NCI-H774 (cell line): Measurements from ENCODE around the gene KRAS.

Experiments
- DNase-seq: peaks from one replicate; lab custom pipeline; 2025; lab: John Stamatoyannopoulos, UW

The KRAS gene

DNA sequence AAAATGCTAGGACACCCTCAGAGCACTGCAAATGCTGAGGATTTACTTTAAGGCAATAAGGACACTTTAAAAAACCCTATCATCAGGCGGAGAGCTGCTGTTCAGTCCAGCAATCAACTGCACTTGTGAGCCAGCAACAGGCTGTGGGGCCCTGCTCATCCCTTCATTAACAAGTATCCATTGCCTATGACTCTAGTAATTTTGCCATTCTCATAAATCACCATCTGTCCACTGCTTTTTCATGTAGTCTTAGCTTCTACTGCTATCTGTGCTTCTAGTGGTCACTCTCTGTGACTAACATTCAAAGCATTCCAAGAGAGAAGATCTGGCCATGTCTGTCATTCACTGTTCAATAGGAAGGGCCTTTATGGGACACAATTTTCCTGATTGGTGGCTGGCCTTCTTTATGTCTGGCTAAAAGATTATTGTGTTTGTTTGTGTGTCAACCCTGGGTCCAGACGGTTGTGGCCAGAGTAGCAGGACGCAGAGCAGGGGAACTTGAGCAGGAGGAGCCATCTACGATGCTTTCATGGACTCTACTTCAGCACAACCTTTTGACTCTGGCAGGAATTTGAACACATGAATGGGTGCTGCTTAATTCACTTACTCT, 3.6 kb upstream of the KRAS start:
- DNase-seq: no peak

DNA sequence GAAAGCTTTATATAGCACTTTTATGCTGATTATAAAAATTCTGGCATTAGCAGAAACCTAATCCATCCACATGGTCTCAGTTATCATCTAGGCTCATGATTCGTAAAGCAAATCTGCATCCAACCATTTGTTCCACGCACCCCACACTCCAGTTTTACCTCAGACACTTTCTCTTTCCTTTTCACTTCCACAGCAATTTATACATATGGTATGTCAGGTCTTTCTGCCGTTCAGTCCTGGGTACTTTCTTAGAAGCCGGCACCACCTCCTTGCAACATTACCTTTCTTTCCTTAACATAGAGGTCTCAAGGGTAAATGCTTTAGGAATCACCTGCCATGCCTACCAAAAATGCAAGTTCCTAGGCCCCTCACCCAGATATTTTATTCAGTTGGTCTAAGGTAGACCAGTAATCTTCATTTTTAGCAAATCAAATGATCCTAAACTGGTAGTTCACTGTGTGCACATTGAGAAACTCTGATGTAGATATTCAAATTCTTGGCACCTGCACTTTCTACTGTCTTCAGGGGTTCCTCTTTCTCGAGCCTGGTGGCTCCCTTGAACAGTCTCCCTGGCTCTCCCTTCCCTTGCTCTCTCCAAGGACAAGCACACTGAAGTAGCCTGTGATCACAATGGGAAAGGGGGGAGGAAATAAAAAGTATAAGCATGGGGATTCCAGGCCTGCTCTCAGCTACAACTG, 2.8 kb upstream of the KRAS start:
- no peak for DNase-seq

DNA sequence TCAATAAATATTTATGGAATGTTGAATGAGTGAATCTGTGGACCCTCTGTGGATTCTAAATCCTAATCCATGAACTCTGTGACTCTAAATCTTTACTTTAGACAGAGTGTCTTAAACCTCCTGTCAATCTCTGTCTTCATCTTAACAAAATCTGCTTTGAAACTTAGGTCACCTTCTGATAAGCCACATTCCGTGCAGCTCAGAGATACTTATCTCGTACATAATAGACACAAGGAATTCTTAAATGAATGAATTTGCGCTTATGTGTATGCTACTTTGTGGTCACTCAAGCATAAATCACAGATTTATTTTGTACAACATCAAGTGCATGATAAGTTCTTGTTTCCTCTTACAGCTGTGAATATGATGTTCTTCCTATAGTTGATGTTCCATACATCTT, 2.2 kb upstream of the KRAS start:
- DNase-seq: no peak

DNA sequence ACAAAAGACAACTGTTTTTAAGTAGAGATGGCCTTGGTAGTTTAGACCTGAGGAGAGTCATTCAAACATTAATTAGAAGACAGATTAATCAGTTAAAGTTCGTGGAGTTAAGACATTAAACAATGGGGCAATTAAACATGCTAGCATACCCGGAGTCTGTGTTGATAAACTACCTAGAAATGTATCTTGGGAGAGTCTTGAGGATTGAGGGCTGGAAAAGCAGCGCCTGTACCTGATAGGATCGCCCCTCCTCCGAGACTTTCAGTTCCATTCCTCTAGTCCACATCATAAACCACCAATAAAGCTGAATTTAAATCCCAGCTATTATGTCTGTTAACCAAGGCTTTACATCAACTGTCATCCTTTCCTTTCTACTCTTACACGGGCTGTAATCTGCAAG, 1.0 kb upstream of the KRAS start:
- no peak for DNase-seq

DNA sequence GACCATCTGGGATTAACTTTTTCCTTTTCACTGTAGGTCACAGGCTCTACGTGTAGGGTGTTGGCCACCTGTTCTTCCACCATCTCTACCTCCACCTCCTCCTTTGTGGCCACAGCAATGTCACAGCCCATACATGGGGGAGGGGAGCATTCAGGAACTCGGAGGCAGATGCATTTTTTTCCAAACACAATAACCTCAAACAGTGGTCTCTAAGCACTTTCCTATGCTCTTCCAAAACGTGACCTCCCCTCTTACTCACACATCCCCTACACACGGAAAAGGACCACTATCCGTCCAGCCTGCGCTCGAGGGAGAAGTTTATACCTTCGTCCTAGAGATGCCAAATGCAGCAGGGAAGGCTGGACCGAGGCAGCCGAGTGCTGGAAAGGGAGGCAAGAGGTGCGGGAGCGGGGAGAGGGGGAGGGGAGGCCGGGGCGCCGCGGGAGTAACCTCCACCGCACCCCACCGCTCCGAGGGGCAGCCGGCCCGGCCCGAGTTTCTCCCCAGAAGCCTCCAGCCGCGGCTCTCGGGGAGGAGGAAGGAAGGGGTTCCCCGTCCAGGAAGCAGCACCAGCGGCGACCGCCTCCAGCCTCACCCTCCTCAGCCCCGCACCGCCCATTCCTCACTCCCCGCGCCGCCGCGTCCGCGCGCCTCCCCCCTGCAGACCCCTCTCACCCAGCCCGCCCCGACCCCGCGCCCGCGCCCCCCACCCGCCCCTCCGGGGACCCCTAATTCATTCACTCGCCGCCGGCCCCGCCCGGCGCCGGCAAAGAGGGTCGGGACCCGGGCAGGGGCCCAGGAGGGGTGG, 594 bp downstream of the KRAS start:
- peak; percentile 40 for DNase-seq

DNA sequence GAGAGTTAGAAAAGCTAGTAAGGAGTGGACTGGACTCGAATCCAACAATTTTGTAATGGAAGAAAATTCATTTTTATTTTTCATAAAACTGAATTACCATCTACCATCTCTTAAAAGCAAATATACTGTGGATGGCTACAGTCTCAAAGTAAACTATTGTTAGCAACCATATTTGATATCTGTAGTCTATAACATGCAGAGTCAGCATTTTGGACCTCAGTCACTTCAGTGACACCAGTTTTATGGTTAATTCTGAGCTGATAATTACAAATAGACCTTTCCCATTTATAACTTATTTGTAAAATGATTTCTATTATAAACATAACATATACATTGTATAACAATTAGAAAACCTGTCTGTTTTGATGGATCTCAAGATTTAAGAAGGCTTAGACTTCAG, 2.0 kb downstream of the KRAS start:
- no peak for DNase-seq

DNA sequence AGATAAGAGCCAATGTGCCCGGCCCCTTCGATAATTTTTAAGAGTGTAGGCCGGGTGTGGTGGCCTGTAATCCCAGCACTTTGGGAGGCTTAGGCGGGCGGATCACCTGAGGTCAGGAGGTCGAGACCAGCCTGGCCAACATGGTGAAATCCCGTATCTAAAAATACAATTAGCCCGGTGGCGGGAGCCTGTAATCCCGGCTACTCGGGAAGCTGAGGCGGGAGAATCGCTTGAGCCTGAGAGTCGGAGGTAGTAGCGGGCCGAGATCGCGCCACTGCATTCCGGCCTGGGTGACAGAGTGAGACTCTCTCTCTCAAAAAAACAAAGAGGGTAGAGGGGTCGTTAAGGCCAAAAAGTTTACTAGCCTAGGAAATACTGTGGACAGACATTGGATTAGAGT, 2.6 kb downstream of the KRAS start:
- DNase-seq: no peak

DNA sequence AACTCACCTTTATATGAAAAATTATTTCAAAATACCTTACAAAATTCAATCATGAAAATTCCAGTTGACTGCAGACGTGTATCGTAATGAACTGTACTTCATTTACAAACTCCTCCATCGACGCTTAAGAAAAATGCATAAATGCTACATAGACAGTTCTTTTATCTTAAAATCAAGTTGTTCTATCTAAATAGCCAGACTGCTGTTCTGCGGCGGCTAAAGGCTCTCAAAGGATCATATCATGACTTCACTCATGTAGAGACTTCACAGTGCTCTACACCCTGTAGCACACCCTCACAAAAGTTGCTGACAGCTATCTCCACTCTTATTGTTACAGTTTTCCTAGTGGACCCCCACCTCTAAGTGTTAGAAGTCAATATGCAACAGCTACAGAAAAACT, 5.2 kb downstream of the KRAS start:
- DNase-seq: no peak

DNA sequence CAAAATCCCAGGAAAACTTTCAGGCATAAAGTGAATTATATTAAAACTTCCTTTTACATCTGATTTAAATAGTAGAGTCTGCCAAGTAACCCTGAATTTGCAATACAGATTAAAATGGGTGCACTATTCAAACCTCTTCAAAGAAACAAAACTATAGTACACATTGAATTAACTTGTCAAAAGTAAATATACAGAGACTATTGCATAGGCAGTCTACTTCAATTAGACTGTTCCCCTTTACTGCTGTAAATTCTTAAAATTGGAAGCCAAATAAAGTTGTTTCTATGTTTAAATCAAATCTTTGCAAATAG, 7.1 kb downstream of the KRAS start:
- DNase-seq: no peak

DNA sequence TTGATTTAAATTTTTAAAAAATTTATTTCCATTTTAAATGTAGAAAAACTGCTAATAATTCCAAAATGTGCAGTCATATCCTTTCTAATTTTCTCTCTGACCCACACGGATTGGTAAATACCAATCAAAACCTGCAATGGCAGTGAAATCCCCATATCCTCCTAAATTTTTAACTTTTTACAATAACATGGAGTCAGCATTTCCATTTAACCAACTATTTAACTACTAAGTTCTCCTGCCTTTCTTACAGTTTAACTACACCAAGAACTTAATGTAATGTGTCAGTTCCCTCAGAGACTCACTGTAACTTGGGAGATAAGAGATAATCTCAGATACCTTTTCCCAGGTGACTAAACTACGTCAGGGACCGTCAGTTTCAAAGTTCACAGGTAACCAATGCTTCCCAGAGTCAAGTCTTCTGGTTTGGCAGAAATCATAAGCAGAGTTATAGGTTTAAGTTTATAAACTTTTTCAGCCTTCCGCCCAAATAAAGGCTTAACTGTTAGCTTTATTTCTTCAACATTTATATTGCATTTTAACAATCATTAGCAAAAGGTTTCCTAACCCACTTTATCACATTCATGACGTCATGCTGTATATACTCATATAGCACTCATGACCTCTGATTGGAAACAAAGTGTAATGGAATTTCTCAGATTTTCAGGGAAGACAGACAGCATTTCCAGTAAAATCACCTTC, 7.6 kb downstream of the KRAS start:
- no peak for DNase-seq

DNA sequence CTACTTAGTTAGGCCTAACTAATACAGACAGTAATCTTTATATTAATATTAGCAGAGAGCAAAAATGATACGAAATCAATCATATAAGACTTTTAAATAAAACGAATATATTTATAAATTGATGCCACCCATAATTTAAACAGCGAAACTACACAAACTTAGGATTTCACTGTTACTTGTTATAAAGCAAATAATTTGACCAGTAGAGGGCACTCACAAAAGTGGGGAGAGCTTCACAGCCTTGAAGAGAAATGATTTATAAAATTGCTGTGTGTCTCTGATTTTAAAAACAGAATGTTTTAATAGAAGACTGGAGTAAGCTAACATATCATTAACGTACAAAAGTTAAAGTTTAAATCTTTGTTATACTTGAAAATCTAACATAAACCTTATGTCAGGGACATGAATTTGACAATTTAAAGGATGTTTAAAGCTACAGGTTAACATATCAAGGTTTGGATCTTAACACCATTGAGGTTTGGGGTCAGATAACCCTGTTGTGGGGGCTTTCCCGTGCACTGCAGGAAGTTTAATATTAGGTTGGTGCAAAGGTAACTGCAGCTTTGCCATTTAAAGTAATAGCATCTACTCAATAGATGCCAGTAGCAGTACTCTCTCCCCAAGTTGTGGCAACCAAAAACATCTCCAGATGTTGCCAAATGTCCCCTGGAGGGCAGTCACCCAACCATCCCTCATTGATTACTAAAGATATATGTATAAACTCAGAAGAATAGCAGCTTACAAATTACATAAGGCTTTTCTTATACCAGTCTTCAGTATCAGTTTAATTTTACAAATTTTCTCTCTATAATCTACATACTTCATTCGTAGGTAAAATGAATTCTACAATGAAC, 9.3 kb downstream of the KRAS start:
- peak; percentile 16 for DNase-seq

DNA sequence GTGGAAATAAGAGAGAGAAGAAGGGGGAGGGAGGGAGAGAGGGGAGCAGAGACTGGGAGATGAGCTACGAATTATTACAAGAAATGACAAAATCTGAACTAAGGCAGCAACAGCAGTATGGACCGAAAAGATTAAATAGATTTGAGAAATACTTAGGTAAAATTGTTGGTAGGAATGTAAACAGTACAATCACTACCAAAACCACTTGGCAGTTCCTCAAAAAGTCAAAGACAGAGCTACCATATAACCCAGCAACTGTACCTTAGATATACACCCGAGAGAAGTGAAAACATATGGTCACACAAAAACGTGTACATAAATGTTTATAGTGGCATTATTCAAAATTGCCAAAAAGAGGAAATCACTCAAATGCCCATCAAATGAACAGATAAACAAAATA, 14.1 kb downstream of the KRAS start:
- no peak for DNase-seq

DNA sequence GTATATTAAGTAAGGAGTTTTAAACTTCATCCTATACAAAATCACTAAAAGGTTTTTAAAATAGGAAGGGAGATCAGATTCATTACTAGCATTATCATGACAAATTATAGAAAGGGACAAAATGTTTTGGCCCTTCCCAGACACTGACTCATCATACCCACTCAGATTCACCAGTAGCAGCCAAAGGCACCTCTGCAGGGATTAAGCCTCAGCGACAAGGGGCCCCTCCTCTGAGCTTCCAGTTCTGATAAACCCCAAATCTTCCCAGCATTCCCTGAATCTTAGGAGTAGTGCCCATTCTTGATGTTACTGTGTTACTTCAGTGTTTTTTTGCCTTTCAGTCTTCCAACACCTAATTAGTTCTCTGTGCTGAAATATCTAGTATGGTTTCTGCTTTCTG, 14.5 kb downstream of the KRAS start:
- DNase-seq: no peak

DNA sequence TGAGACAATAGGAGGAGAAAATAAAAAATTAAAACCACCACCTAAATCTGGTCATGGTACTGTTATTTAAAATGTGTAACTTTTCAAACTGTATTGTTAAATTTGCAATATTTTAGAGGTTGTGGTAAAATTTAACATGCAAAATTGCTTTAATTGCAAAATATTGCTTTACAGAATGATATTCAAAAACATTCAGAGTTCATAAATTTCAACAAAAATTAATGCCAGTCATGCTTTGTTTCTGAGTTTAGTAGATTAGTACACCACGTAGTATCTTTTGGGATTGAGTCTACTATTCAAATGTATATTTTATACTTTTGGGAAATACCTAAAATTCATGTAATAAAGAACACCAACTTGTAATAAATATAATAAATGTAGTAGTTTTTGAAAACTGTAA, 37.4 kb downstream of the KRAS start:
- no peak for DNase-seq

DNA sequence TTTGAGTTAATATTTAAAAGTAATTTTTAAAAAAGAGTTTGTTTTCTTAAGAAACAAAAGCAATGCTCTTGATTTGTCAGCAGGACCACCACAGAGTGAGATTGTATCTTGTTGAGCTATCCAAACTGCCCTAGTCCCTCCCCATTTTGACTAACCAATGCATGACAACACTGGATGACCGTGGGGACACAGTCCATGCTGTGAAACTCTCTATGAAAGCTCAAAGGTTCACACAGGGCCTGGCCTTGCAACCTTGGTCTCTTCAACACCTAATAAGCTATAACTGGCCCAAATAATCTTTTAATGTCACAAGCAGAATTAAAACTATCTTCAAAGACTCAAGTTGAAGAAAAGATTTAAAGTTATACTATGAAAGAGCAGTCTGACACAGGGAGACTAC, 42.2 kb downstream of the KRAS start:
- DNase-seq: no peak

DNA sequence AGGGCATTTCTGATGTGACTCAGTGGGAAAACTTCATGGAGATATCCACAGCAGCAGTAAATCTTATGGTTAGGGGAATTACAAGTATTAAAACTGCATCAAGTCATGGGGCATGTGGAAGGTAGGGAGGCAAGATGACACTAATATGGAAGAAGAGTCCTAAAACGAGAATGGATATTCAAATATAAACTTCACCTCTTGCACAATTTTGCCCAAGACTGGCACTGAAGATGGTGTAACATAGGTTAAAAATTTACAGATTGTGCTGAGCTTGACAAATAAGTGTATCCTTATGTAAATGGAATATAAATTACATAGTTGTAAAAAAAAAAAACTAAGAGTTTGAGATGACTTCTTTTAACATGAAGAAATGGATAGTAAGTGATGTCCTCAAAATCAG, 42.9 kb downstream of the KRAS start:
- no peak for DNase-seq

DNA sequence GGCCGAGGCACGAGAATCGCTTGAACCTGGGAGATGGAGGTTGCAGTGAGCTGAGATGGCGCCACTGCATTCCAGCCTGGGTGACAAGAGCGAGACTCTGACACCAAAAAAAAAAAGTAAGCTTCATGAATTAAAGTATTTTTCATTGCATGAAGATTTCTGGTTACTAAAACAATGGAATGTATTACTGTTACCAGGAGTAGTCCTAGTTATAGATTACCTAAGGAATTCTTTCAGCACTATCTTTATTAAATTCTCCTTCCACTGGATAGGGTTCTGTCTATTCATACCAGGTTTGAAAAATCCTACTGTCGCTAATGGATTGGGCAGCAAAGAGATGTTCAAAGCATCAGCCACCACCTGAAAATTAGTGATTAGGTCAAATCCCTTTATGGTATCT, 43.3 kb downstream of the KRAS start:
- no peak for DNase-seq

DNA sequence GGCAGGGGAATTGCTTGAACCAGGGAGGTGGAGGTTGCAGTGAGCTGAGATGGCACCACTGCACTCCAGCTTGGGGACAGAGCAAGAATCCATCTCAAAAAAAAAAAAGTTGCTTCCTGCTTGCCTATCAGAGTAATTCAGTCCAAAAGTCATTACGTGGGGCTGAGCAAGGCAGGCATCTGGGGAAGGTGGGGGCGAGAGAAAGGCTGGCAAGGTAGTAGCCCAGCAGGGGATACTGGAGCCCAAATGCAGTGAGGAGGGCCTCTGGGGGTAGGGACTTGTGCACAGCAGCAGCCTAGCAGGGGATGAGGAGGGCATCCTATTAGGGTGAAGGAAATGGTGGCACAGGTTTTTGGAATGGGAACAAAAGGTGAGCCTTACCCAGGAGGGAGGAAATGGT, 48.6 kb downstream of the KRAS start:
- DNase-seq: no peak

DNA sequence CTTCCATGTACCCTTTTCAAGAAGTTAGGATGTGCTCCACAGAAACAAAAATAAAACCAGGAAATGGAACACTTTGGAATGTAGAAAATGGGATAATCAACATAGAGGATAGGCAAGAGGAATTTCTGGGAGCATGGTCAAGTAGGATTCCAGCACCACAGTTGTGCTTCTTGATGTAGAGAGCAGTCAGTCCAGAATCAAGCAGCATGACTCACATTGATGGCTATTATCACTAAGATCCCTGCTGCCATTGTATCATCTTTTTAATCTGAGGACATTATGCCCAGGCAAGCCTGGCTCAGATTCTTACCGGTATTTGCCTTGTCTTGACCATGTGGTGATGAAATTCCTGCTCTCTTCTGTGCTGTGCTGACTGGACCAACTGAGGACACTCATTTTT, 50.0 kb downstream of the KRAS start:
- DNase-seq: no peak

DNA sequence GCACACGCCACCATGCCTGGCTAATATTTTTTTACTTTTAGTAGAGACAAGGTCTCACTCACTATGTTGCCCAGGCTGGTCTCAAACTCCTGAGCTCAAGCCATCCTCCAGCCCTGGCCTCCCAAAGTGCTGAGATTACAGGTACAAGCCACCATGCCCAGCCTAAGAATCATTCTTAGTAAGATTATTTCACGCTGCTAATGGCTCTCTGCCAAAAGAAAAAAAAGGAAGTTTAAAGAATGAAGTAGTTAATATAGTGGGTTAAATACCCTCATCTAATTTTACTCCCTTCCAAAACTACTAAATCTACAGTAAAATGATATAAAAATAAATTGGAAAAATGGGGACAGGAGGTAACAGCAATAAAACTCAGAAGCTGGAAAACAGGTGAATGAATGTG, 53.1 kb downstream of the KRAS start:
- DNase-seq: no peak

DNA sequence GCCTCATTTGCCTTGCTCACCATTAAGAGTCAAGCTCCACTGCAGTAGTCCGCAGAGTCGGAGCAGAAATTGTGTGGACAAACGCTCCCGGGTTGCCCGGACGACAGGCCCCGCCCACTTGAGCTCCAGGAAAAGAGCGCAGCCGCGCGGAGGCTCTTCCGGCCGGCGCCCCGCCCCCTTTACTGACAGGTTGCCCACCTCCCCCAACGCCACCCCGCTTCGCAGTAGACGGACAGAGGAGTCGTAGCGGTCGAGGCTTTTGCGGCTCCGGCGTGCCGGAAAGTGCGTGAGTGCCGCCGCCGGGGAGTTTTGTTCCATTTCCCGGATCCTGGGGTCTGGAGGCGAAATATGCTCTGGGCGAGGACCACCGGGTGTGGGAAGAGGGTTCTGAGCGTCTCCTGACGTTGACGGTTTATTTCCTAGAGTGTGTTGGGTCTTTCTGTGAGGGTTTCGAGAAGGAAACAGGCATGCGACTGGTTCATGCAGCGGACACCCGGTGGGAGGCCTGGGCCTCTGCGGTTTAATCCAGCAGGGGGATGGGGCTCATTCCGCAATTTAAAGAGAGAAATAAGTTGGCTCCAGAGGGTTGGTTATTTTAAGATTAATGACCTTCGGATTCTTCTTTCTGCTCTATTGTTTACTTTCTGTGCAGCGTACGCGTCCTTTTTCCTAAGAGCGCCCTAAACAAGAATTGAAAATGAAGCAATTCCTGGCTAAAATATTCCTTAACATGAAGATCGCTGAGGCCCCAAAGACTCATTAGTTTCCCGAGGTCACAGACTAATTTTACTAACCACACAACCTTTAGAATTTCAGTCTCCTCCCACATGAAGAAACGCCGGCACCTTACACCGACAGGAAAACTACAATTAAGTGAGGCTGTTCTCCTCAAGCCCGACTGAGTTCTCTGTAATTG, 55.4 kb downstream of the KRAS start, which contains the start of the genes DNAI7 and ETFRF1:
DNAI7 (minus strand) TSS at position 105 of the 916 bp plus-strand sequence; CDS start at position 23, 82 bp downstream.
ETFRF1 (plus strand) TSS at position 182 of the 916 bp plus-strand sequence. CDS start 8,720 bp downstream, outside the sequence.
- DNase-seq: peak; percentile 96
